Neural cell (in vitro differentiated cells): ENCODE results near the gene LDLRAD4. TPM values are rescaled to one million over a fixed set of nuclear protein-coding genes. Genes with fewer than 3 reads are reported as not detected.

Source experiments
- H2AFZ ChIP-seq: fragments of 200-600, 300-800 bp; sonication (generic), shearing (Covaris generic); 2 replicates; pipeline ENCODE4 v1.6.0; 2014; ENCODE audit warnings: low read depth, mild to moderate bottlenecking, antibody characterized with exemption, low read length, moderate library complexity
- H3F3A ChIP-seq: fragments of 200-600 bp; shearing (Covaris generic); 2 replicates; pipeline ENCODE4 v1.6.1; 2016; ENCODE audit warnings: mild to moderate bottlenecking, moderate library complexity, mixed read lengths, antibody characterized with exemption, low read length; ENCODE audit not compliant: insufficient read depth, poor library complexity, severe bottlenecking
- H3K27ac ChIP-seq: fragments of 200-600, 300-800 bp; sonication (generic), shearing (Covaris generic); 2 replicates; pipeline ENCODE4 v1.5.1; 2014; ENCODE audit warnings: mild to moderate bottlenecking, low read length, moderate library complexity
- H3K27me3 ChIP-seq: fragments of 300-800, 200-600 bp; sonication (generic), shearing (Covaris generic); 2 replicates; pipeline ENCODE4 v1.6.0; 2014; ENCODE audit warnings: mild to moderate bottlenecking, low read depth, low read length, moderate library complexity; ENCODE audit not compliant: insufficient read depth
- H3K36me3 ChIP-seq: fragments of 300-800, 200-600 bp; sonication (generic), shearing (Covaris generic); 2 replicates; pipeline ENCODE4 v1.5.1; 2014; ENCODE audit warnings: mild to moderate bottlenecking, antibody characterized with exemption, low read length, moderate library complexity; ENCODE audit not compliant: insufficient read depth
- H3K4me2 ChIP-seq: fragments of 300-800, 200-600 bp; sonication (generic), shearing (Covaris generic); 2 replicates; pipeline ENCODE4 v1.6.0; 2014; ENCODE audit warnings: mild to moderate bottlenecking, low read length
- H3K4me3 ChIP-seq: fragments of 300-800, 200-600 bp; sonication (generic), shearing (Covaris generic); 2 replicates; pipeline ENCODE4 v1.5.1; 2014; ENCODE audit warnings: mild to moderate bottlenecking, low read length, moderate library complexity
- H3K79me2 ChIP-seq: fragments of 200-600 bp; shearing (Covaris generic); replicated peaks from 2 replicates; pipeline ENCODE4 v1.6.0; 2014; ENCODE audit warnings: mild to moderate bottlenecking, low read length, moderate library complexity; ENCODE audit not compliant: insufficient read depth
- H3K9ac ChIP-seq: fragments of 300-800, 200-600 bp; sonication (generic), shearing (Covaris generic); 2 replicates; pipeline ENCODE4 v1.6.1; 2016; ENCODE audit warnings: mild to moderate bottlenecking, low read length, mixed read lengths
- H3K9me2 ChIP-seq: fragments of 200-600 bp; shearing (Covaris generic); 2 replicates; pipeline ENCODE4 v1.6.1; 2016; ENCODE audit warnings: mild to moderate bottlenecking, low read length, mixed read lengths; ENCODE audit not compliant: insufficient read depth
- H3K9me3 ChIP-seq: fragments of 200-600, 300-800 bp; sonication (generic), shearing (Covaris generic); 2 replicates; pipeline ENCODE4 v1.6.1; 2016; ENCODE audit warnings: mild to moderate bottlenecking, mixed run types, low read length, moderate library complexity, mixed read lengths
- H4K20me1 ChIP-seq: fragments of 200-600 bp; shearing (Covaris generic); 2 replicates; pipeline ENCODE4 v1.6.1; 2016; ENCODE audit warnings: mild to moderate bottlenecking, mixed run types; ENCODE audit not compliant: insufficient read depth
- EP300 ChIP-seq: fragments of 450-650 bp; conservative IDR thresholded peaks from 2 replicates; pipeline ENCODE4 v1.6.1; 2014; ENCODE audit warnings: antibody characterized with exemption, mild to moderate bottlenecking, moderate library complexity; ENCODE audit not compliant: poor library complexity, severe bottlenecking
- EZH2 ChIP-seq: fragments of 200-600, 300-800 bp; shearing (Covaris generic), sonication (generic); IDR thresholded peaks from 2 replicates; pipeline ENCODE4 v1.6.1; 2014; ENCODE audit warnings: antibody characterized with exemption, low read length, borderline replicate concordance, mild to moderate bottlenecking; ENCODE audit not compliant: insufficient read depth, poor library complexity, severe bottlenecking
- MXI1 ChIP-seq: fragments of 450-650 bp; conservative IDR thresholded peaks from 2 replicates; pipeline ENCODE4 v1.6.1; 2014; ENCODE audit warnings: antibody characterized with exemption, mild to moderate bottlenecking; ENCODE audit not compliant: poor library complexity, severe bottlenecking
- POLR2AphosphoS5 ChIP-seq: IDR thresholded peaks from 2 replicates; pipeline ENCODE4 v1.6.1; 2012
- RAD21 ChIP-seq: fragments of 450-650 bp; conservative IDR thresholded peaks from 2 replicates; pipeline ENCODE4 v1.6.1; 2014; ENCODE audit warnings: antibody characterized with exemption, mild to moderate bottlenecking, moderate library complexity
- SMC3 ChIP-seq: fragments of 450-650 bp; conservative IDR thresholded peaks from 2 replicates; pipeline ENCODE4 v1.6.1; 2014; ENCODE audit warnings: antibody characterized with exemption, mild to moderate bottlenecking, moderate library complexity; ENCODE audit not compliant: poor library complexity
- TAF1 ChIP-seq: IDR thresholded peaks from 2 replicates; pipeline ENCODE4 v1.6.1; 2012; ENCODE audit warnings: low read depth
- polyA plus RNA-seq: library from polyadenylated mRNA; depleted of rRNA; stranded (reverse); fragments of >200 nt; gene quantifications from 2 replicates; pipeline ENCODE4 v1.2.3, GENCODE V29; 2014
- TF ChIP-seq, protein P1 (sequence below): fragments of 450-650 bp; IDR thresholded peaks from 2 replicates; pipeline ENCODE4 v1.5.1; 2014; ENCODE audit warnings: antibody characterized with exemption, mild to moderate bottlenecking, moderate library complexity; ENCODE audit not compliant: poor library complexity, severe bottlenecking
- TF ChIP-seq, protein P2 (sequence below): IDR thresholded peaks from 2 replicates; pipeline ENCODE4 v1.6.1; 2012; ENCODE audit warnings: borderline replicate concordance

Gene LDLRAD4
- polyA plus RNA-seq, 1 donor from 2014 or later = 3.7 TPM

DNA sequence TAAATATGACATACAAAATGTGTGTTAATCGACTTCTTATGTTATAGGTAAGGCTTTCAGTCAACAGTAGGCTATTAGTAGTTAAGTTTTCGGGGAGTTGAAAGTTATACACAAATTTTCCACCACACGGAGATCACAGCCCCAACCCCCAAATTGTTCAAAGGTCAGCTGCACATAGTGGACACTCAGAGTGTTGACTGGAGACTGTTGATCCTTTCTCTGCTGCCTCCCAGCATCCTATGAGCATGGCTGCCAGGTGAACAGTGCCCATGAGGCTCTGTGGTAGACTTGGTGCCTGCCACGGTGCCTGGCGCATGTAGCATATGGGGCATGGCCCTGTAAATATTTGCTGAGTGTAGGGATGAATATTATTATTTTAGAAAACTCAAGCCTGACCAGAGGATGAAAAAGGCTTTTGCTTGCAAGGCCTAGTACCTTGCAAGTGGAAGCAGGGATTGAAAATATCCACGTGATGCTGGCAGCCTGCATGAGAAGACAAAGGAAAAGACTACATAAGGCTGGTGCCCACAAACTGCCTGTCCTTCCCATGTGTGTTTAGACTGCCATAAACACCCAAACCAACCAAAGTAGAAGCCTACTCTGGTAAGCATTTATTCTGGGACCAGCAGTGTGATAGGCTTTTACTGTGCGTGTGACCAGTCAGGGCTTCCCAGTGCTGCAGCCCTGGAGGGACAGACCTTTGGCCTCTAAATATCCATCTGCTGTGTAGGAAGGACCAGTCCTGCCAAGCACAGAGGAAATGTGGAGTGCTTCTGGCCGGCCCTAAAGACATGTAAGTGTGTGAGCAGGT, 226.1 kb downstream of the LDLRAD4 start:
- no peak overlapping the region for H3K4me3 ChIP-seq
- no peaks in the 10 kb centered on the region for H3K79me2 ChIP-seq
- H3K9me2 ChIP-seq = no peaks in the 10 kb centered on the region
- H3F3A ChIP-seq = peaks cover 3% of the 10 kb centered on the region
- no peaks in the 10 kb centered on the region for H4K20me1 ChIP-seq
- H3K27ac ChIP-seq = no peak overlapping the region
- no peak overlapping the region for H3K4me2 ChIP-seq
- H3K36me3 ChIP-seq = no peaks in the 10 kb centered on the region
- no peaks in the 10 kb centered on the region for H3K9me3 ChIP-seq
- no peaks in the 10 kb centered on the region for H3K27me3 ChIP-seq
- TF ChIP-seq TAF1 (no peak), SMC3 (no peak), MXI1 (no peak)
- no peak overlapping the region for H3K9ac ChIP-seq
- H2AFZ ChIP-seq = no peak overlapping the region

DNA sequence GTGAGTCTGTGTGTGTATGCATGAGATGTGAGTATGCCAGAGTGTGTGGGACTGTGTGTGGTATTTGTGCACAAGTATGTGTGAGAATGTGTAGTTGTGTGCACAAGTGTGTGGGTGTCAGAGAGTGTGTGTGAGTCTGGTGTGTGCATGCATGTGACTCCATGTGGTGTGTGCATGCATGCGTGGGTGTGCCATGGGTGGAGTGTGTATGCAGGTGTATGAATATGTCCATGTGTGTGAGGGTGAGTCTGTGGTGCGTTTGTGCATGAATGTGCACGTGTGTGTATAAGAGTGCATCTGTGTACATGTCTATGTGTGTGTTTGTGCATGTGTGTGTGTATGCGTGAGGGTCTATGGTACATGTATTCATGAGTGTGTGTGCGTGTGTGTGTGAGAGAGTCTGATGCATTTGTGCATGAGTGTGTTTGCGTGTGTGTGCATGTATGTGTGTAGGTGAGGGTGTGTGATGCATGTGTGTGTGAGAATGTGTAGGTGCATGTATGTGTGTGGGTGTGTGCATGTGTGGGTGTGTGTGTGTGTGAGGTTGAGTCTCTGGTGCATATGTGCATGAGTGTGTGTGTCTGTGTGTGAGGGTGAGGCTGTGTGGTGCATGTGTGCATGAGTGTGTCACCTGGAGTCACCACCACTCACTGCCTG, 226.8 kb downstream of the LDLRAD4 start:
- no peak for TF ChIP-seq EZH2
- no peak for TF ChIP-seq RAD21
- TF ChIP-seq, protein P1, sequence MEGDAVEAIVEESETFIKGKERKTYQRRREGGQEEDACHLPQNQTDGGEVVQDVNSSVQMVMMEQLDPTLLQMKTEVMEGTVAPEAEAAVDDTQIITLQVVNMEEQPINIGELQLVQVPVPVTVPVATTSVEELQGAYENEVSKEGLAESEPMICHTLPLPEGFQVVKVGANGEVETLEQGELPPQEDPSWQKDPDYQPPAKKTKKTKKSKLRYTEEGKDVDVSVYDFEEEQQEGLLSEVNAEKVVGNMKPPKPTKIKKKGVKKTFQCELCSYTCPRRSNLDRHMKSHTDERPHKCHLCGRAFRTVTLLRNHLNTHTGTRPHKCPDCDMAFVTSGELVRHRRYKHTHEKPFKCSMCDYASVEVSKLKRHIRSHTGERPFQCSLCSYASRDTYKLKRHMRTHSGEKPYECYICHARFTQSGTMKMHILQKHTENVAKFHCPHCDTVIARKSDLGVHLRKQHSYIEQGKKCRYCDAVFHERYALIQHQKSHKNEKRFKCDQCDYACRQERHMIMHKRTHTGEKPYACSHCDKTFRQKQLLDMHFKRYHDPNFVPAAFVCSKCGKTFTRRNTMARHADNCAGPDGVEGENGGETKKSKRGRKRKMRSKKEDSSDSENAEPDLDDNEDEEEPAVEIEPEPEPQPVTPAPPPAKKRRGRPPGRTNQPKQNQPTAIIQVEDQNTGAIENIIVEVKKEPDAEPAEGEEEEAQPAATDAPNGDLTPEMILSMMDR = no peak
- no peak for TF ChIP-seq POLR2AphosphoS5
- TF ChIP-seq TAF1 = no peak
- TF ChIP-seq, protein P2, sequence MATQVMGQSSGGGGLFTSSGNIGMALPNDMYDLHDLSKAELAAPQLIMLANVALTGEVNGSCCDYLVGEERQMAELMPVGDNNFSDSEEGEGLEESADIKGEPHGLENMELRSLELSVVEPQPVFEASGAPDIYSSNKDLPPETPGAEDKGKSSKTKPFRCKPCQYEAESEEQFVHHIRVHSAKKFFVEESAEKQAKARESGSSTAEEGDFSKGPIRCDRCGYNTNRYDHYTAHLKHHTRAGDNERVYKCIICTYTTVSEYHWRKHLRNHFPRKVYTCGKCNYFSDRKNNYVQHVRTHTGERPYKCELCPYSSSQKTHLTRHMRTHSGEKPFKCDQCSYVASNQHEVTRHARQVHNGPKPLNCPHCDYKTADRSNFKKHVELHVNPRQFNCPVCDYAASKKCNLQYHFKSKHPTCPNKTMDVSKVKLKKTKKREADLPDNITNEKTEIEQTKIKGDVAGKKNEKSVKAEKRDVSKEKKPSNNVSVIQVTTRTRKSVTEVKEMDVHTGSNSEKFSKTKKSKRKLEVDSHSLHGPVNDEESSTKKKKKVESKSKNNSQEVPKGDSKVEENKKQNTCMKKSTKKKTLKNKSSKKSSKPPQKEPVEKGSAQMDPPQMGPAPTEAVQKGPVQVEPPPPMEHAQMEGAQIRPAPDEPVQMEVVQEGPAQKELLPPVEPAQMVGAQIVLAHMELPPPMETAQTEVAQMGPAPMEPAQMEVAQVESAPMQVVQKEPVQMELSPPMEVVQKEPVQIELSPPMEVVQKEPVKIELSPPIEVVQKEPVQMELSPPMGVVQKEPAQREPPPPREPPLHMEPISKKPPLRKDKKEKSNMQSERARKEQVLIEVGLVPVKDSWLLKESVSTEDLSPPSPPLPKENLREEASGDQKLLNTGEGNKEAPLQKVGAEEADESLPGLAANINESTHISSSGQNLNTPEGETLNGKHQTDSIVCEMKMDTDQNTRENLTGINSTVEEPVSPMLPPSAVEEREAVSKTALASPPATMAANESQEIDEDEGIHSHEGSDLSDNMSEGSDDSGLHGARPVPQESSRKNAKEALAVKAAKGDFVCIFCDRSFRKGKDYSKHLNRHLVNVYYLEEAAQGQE = no peak
- TF ChIP-seq MXI1 = no peak
- TF ChIP-seq EP300 = no peak
- no peak for TF ChIP-seq SMC3
- no peak overlapping the region for H3K4me2 ChIP-seq
- no peaks in the 10 kb centered on the region for H3K9me2 ChIP-seq
- H2AFZ ChIP-seq = no peak overlapping the region
- peaks cover 3% of the 10 kb centered on the region for H3F3A ChIP-seq
- H4K20me1 ChIP-seq = no peaks in the 10 kb centered on the region
- H3K36me3 ChIP-seq = no peaks in the 10 kb centered on the region
- H3K27ac ChIP-seq = no peak overlapping the region
- H3K4me3 ChIP-seq = no peak overlapping the region
- no peak overlapping the region for H3K9ac ChIP-seq
- no peaks in the 10 kb centered on the region for H3K9me3 ChIP-seq
- H3K27me3 ChIP-seq = no peaks in the 10 kb centered on the region
- no peaks in the 10 kb centered on the region for H3K79me2 ChIP-seq
